Mammary epithelial cell (primary cell): ENCODE measurements around the gene PCNX1.

ENCODE experiments used
- CTCF ChIP-seq, 2 donors: IDR thresholded peaks in 1 of 2; conservative IDR thresholded peaks in 1 of 2; 2 replicates each; pipeline ENCODE4 v1.5.1; 2011 to 2012; ENCODE audit warnings: inconsistent platforms in 2 of 2, low read length in 2 of 2, mild to moderate bottlenecking in 2 of 2, control low read depth in 1 of 2, low read depth in 1 of 2; ENCODE audit not compliant: insufficient read depth in 1 of 2; ENCODE audit errors: extremely low read depth in 1 of 2
- EZH2 ChIP-seq: IDR thresholded peaks from 2 replicates; pipeline ENCODE4 v1.6.1; 2012; ENCODE audit warnings: low read length, inconsistent platforms, borderline replicate concordance

- TF ChIP-seq CTCF (conservative IDR thresholded peaks at IDR 0.05 in 1 of 2, IDR thresholded peaks at IDR 0.05 in 1 of 2; ENCODE audit: extremely low read depth in 1 of 2, insufficient read depth in 1 of 2, low read depth in 1 of 2, low read length in 2 of 2) (no peak), EZH2 (no peak)
These were observed 55.7 kb downstream of the PCNX1 start for GRCh38 chr14:70962935-70963334.
